Measurements from ENCODE around the gene SACM1L.

GRCh38 chr3:45688882-45689786 is at the start of gene SACM1L:
- TF ChIP-seq CTCF (IDR thresholded peaks at IDR 0.05), result no peak
- TF ChIP-seq POLR2A (IDR thresholded peaks at IDR 0.05), result peak; percentile 66 to 92 (median 87)

Data from body of pancreas (tissue), 4 donors.